ENCODE measurements around the gene ERCC1.
"Not testable (repeated sequence)": the region's sequence is repeated elsewhere in the genome, so short reads cannot be mapped to it uniquely, and the experiment has no call there.

ERCC1 gene

DNA sequence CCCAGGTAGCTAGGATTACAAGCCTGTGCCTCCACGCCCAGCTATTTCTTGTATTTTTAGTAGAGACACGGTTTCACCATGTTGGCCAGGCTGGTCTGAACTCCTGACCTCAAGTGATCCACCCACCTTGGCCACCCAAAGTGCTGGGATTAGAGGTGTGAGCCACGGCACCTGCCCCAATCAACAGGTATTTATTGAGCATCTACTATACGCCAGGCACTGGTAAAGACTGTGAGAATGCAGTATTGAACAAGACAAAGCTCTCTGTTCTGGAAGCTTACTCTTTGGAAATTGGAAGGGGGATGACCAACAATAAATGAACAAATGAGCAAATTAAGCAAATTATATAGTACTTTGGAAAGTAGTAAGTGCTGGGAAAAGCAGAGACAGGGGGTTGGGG lies 21.4 kb upstream of the ERCC1 start:
- H3K27me3 Mint-ChIP-seq, result no peaks in the 10 kb centered on the region
- peaks cover 60% of the 10 kb centered on the region for H3K4me1 Mint-ChIP-seq (ENCODE audit: low read depth)
- peaks cover 2% of the 10 kb centered on the region for H3K36me3 Mint-ChIP-seq (ENCODE audit: low read depth)
- DNase-seq, result no peak
- peak overlapping the region; percentile 55 for H3K27ac Mint-ChIP-seq
- no peaks in the 10 kb centered on the region for H3K9me3 Mint-ChIP-seq
- H3K4me3 Mint-ChIP-seq, result peak overlapping the region; percentile 65

DNA sequence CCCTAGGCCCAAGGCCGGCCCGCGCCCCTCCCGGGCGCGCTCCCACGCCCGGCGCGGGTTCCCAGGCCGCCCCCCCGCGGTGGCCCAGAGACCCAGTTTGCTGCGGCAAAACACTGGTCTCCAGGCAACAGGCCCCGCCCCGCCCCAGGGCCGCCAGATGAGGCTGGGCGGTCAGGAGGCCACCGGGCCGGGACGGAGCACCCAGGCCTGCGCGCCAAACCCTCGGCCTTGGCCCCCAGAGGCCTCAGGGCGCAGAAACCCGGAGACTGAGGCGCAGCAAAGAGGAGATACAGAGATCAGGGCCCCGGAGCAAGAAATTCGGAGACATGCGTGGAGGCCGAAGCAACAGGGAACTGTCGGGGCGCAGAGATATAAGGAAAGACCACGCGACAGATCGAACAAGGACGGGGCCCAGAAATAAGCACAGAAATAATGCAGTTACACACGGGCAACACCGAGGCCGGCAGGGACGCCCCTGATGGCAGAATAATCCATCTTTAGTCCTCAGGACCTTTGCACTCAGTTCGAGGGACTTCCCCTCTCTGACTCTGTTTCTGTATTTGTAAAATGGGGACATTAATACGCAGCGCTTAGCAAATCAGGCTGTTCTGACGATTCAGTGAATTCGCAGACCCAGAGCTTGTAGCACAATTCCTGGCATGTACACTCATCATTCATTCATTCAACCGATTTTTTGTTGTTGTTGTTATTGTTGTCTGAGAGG lies 20.8 kb upstream of the ERCC1 start:
- no peaks in the 10 kb centered on the region for H3K9me3 Mint-ChIP-seq

DNA sequence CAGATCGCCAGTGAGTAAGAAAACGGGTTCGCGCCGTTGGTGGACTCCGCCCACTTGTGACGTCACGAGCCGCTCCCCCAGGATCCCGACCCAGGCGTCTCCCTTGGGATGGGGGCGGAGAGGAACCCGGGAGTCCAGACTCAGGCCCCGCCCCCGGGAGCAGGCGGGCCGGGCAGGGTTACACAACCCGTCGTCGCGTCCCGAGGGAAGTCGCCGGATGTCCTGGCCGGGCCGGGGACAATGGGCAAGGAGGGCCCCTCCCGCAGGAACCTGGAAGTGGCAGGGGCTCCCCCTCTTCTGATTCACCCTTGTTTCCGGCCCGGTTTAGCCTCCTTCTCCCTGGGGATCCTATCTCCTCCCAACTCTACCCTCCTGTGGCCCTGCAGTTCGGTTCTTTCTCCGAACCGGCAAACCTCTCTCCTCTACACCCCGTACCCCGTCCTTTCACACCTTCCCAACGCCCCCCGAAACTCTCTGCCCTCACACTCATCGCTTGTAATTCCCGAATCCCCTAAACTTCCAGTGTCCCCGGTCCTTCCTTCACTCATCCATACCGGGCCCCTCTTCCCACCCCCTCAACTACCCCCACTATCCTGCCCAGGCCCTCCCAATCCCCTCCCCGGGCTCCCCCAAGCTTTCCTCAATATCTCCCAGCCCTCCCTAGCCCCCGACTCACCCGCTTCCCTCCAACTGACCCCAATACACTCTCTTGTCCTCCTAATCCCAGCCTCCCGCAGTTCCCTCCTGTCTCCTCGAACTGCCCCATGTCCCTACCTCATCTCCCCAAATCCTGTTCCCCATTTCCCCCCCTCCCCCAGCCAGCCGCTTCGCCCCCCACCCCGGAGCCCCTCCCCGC lies 20.0 kb upstream of the ERCC1 start:
- peak overlapping the region; percentile 76 for H3K4me3 Mint-ChIP-seq
- no peaks in the 10 kb centered on the region for H3K27me3 Mint-ChIP-seq
- peak overlapping the region; percentile 86 for H3K27ac Mint-ChIP-seq
- no peaks in the 10 kb centered on the region for H3K9me3 Mint-ChIP-seq
- H3K4me1 Mint-ChIP-seq (ENCODE audit: low read depth), result peaks cover 50% of the 10 kb centered on the region
- no peaks in the 10 kb centered on the region for H3K36me3 Mint-ChIP-seq (ENCODE audit: low read depth)
- DNase-seq, result peak; percentile 74

More for the DNA sequence above, 20.8 kb upstream of the ERCC1 start:
- H3K36me3 Mint-ChIP-seq (ENCODE audit: low read depth), result no peaks in the 10 kb centered on the region
- H3K27me3 Mint-ChIP-seq, result no peaks in the 10 kb centered on the region
- peaks cover 55% of the 10 kb centered on the region for H3K4me1 Mint-ChIP-seq (ENCODE audit: low read depth)
- peak overlapping the region; percentile 65 for H3K4me3 Mint-ChIP-seq
- H3K27ac Mint-ChIP-seq, result peak overlapping the region; percentile 55
- peak; percentile 81 for DNase-seq

DNA sequence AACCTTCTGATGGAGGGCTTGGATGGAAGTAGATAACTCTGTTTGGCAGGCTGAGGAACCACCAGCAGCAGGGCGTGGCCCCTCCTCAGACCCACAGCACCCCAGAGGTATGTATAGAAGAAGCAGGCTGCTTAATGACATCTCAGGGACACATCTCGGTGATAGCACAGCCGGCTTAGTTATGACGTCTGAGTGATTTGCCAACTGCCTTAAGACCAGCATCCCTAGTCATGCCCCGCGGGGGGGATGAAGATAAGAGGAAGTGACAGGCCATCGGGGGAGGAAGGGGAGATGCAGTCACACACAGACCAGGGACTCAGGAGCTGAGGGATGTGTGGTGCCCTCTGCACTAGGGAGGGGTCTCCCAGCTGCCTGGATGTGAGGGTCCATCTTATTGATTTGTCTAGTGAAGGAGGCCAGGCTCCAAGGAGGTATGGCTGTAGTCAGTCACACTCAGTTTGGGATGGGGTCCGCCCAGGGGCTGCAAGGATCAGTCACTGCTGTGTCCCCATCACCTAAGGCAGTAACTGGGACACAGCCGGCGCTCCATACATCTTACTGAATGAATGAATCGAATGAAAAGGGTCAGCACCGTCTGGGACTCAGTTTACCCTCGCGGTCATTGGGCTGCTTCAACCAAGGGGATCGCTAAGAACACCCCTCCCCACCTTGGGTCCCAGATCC lies 19.2 kb upstream of the ERCC1 start:
- H3K27me3 Mint-ChIP-seq, result no peaks in the 10 kb centered on the region
- peaks cover 46% of the 10 kb centered on the region for H3K4me1 Mint-ChIP-seq (ENCODE audit: low read depth)
- DNase-seq, result peak; percentile 57

DNA sequence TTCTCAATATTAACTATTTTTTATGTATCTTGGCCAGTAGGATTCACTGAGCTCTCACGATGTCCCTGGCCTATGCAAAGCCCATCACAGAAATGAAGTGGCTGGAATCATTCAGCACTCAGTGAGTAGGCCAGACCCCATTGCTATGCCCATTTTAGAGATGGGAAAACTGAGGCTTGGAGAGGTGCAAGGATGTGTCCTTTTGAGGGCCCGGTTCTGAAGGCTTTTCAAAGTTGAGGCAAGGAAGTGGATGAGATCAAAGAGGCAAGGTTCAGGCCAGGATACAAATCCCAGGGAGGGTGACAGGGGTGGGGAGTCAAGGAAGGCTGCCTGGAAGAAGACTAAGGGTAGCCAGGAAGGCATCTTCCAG lies 18.7 kb upstream of the ERCC1 start:
- Mint-ChIP-seq H3K27me3 (no peaks in the 10 kb centered on the region), H3K27ac (peak overlapping the region; percentile 31)

More for the DNA sequence above, 19.2 kb upstream of the ERCC1 start:
- Mint-ChIP-seq H3K9me3 (no peaks in the 10 kb centered on the region), H3K27ac (peak overlapping the region; percentile 31), H3K36me3 (ENCODE audit: low read depth) (no peaks in the 10 kb centered on the region), H3K4me3 (peak overlapping the region; percentile 76)

DNA sequence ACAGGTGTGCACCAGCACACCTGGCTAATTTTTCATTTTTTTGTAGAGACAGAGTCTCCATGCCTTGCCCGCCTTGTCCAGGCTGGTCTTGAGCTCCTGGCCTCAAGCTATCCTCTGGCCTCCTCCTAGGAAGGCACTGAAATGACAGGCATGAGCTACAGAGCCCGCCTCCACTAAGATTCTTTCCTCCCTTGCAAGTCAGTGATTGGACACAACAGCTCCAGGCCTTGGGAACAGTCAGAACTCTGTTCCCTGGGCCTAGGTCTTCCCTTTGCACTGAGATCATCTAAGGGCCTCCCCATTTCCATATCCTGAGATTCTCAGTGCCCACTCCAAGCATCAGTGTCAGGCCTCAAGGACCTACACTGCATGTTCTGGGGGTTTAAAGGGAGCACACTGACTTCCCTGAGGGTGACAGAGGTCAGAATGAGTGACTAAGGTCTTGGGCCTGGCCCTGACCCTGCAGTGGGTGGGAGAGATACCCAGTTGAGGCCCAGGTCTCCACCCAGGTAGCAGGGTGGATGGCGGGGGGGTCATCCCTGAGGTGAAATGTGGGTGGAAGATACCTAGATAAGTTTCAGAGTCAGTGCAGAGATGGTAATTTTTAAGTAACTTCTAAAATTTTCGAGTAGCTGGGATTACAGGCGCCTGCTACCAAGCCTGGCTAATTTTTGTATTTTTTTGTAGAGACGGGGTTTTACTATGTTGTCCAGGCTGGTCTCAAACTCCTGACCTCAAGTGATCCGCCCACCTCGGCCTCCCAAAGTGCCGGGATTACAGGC lies 17.3 kb upstream of the ERCC1 start:
- Mint-ChIP-seq H3K4me1 (ENCODE audit: low read depth) (peaks cover 41% of the 10 kb centered on the region), H3K36me3 (ENCODE audit: low read depth) (no peaks in the 10 kb centered on the region), H3K27ac (peak overlapping the region; percentile 66), H3K9me3 (no peaks in the 10 kb centered on the region), H3K4me3 (peak overlapping the region; percentile 50), H3K27me3 (no peaks in the 10 kb centered on the region)
- no peak for DNase-seq

More for the DNA sequence above, 18.7 kb upstream of the ERCC1 start:
- Mint-ChIP-seq H3K36me3 (ENCODE audit: low read depth) (no peaks in the 10 kb centered on the region), H3K4me3 (peak overlapping the region; percentile 76), H3K9me3 (no peaks in the 10 kb centered on the region), H3K4me1 (ENCODE audit: low read depth) (peaks cover 46% of the 10 kb centered on the region)
- no peak for DNase-seq

DNA sequence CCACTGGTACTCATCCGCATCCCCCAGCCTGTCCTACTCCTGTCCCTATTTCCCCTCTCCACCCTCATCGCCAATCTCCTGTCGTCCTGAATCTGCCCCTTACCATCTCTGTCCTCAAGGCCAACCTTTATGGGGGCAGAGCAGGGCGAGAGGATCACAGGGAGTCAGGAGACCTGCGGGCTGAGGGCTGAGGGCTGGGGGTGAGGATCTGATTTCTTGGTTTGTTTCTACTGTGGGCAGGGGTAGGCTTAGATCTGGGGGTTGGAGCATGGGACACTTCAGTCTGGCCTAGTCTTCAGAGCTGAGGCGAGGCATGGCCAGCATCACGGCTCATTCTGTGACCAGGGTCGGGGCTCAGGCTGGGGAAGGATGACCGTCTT lies 16.5 kb upstream of the ERCC1 start:
- DNase-seq, result no peak
- Mint-ChIP-seq H3K9me3 (no peaks in the 10 kb centered on the region), H3K36me3 (ENCODE audit: low read depth) (no peaks in the 10 kb centered on the region), H3K27me3 (no peaks in the 10 kb centered on the region), H3K4me1 (ENCODE audit: low read depth) (peaks cover 37% of the 10 kb centered on the region), H3K4me3 (peak overlapping the region; percentile 50), H3K27ac (peak overlapping the region; percentile 66)

DNA sequence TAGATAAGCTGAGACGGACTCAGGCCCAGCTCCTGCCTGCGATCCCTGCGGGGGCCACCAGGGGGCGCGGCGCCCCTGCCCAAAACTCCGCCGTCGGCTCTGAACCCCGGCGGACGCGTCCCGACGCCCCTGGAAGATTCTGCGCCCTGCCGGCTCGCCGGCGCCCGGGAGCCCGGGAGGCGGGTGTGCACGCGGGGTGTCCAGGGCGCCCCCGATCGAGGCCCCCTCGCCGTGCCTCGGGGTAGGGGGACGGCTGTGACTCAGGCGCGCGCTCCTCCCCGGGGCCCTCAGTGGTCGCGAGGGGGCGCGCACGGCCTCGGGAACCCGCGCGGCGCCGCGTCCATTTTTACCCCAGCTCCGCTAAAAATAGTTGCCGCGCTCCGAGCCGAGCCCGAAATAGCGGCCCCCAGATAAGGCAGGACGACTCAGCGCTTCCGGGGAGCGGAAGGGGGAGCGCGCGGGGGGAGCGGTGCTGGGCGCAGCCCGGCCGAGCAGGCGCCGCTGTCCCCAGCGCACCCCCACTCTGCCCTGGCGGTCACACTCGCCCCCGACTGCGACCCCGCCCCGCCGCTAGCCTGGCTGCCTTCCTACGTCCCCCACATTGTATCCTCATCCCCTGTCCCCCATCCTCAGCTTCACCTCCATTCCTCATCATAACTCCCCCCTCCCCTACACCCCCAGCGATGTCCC lies 16.0 kb upstream of the ERCC1 start:
- Mint-ChIP-seq H3K9me3 (no peaks in the 10 kb centered on the region), H3K4me1 (ENCODE audit: low read depth) (peaks cover 32% of the 10 kb centered on the region), H3K27me3 (no peaks in the 10 kb centered on the region)

DNA sequence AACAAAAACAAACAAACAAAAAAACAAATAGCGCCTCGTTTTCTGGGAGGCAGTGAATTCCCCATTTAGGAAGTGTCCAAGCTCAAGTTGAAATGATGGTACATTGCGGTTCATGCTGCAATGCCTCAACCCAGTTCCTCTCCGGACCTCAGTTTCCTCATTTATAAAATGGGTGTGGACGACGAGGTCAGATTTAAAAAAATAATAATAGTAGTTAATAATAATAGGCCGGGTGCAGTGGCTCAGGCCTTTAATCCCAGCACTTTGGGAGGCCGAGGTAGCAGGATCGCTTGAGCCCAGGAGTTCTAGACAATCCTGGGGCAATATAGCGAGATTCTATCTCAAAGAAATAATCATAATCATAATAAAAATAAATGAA lies 15.5 kb upstream of the ERCC1 start:
- no peaks in the 10 kb centered on the region for H3K9me3 Mint-ChIP-seq
- no peak overlapping the region for H3K27ac Mint-ChIP-seq
- H3K4me1 Mint-ChIP-seq (ENCODE audit: low read depth), result peaks cover 27% of the 10 kb centered on the region
- DNase-seq, result no peak
- H3K4me3 Mint-ChIP-seq, result no peak overlapping the region
- no peaks in the 10 kb centered on the region for H3K36me3 Mint-ChIP-seq (ENCODE audit: low read depth)
- H3K27me3 Mint-ChIP-seq, result no peaks in the 10 kb centered on the region

More for the DNA sequence above, 16.0 kb upstream of the ERCC1 start:
- Mint-ChIP-seq H3K27ac (peak overlapping the region; percentile 66), H3K4me3 (peak overlapping the region; percentile 50), H3K36me3 (ENCODE audit: low read depth) (no peaks in the 10 kb centered on the region)
- DNase-seq, result peak; percentile 91

DNA sequence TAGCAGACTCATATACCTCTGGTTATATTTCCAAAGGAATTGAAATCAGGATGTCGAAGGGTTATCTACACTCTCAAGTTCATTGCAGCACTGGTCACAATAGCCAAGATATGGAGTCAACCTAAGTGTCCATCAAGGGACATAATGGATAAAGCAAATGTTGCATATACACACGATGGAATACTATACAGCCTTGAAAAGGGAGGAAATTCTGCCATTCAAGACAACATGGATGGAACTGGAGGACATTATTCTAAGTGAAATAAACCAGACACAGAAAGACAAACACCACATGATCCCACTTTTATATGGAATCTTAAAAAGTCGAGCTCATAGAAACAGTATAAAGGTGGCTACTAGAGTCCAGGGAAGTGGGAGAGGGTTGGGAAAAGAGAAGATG lies 13.6 kb upstream of the ERCC1 start:
- Mint-ChIP-seq H3K36me3 (ENCODE audit: low read depth) (no peaks in the 10 kb centered on the region), H3K9me3 (no peaks in the 10 kb centered on the region), H3K4me1 (ENCODE audit: low read depth) (peaks cover 13% of the 10 kb centered on the region), H3K4me3 (no peak overlapping the region), H3K27ac (no peak overlapping the region), H3K27me3 (no peaks in the 10 kb centered on the region)
- no peak for DNase-seq

DNA sequence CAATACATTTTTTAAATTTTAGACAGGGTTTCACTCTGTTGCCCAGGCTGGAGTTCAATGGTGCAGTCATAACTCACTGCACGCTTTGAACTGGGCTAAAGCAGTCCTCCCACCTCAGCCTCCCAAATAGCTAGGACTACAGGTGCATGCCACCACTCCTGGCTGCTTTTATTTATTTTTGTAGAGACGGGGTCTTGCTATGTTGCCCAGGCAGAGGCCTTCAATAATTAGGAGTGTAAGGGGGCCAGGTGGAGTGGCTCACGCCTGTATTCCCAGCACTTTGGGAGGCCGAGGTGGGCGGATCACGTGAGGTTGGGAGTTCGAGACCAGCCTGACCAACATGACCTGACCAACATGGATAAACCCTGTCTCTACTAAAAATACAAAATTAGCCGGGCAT lies 8.8 kb upstream of the ERCC1 start:
- not testable (repeated sequence) for H3K27ac Mint-ChIP-seq; H3K27me3 Mint-ChIP-seq; H3K4me3 Mint-ChIP-seq; H3K9me3 Mint-ChIP-seq; H3K36me3 Mint-ChIP-seq (ENCODE audit: low read depth); H3K4me1 Mint-ChIP-seq (ENCODE audit: low read depth); DNase-seq

DNA sequence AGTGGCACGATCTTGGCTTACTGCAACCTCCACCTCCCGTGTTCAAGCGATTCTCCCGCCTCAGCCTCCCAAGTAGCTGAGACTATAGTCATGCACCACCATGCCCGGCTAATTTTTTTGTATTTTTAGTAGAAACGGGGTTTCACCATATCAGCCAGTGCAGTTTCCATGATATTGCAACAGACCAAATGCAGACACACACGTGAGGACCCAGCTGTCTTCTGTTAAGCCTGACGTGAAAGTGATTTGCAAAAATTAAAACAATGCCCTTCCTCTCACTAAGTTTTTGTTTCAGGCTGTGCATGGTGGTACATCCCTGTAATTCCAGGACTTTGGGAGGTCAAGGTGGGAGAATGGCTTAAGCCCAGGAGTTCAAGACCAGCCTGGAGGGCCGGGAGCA lies 7.3 kb upstream of the ERCC1 start:
- not testable (repeated sequence) for H3K36me3 Mint-ChIP-seq (ENCODE audit: low read depth); H3K4me3 Mint-ChIP-seq; H3K9me3 Mint-ChIP-seq; DNase-seq; H3K27me3 Mint-ChIP-seq; H3K27ac Mint-ChIP-seq
- peaks cover 14% of the 10 kb centered on the region for H3K4me1 Mint-ChIP-seq (ENCODE audit: low read depth)

DNA sequence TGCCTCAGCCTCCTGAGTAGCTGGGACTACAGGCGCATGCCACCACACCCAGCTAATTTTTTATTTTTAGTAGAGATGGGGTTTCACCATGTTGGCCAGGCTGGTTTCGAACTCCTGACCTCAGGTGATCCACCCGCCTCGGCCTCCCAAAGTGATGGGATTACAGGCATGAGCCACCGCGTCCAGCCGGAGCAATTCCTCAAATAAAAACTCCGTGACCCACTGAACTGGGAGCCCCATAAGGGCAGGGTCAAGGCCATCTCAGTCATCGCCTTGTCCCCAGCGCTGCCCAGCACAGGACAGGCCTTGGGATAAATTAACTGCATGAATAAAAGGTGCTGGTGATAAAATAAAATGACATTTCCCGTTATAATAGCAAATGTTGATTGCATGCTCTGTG lies 6.2 kb upstream of the ERCC1 start:
- DNase-seq; H3K9me3 Mint-ChIP-seq; H3K4me3 Mint-ChIP-seq; H3K27me3 Mint-ChIP-seq; H3K27ac Mint-ChIP-seq; H3K36me3 Mint-ChIP-seq (ENCODE audit: low read depth): not testable (repeated sequence)
- H3K4me1 Mint-ChIP-seq (ENCODE audit: low read depth), result peaks cover 18% of the 10 kb centered on the region
